ENCODE measurements around the gene COL6A2.
"Not testable (repeated sequence)": the region's sequence is repeated elsewhere in the genome, so short reads cannot be mapped to it uniquely, and the experiment has no call there.

GRCh38 chr21:46085259-46085658, 12.7 kb upstream of the COL6A2 start:
- TF ChIP-seq, protein P1, sequence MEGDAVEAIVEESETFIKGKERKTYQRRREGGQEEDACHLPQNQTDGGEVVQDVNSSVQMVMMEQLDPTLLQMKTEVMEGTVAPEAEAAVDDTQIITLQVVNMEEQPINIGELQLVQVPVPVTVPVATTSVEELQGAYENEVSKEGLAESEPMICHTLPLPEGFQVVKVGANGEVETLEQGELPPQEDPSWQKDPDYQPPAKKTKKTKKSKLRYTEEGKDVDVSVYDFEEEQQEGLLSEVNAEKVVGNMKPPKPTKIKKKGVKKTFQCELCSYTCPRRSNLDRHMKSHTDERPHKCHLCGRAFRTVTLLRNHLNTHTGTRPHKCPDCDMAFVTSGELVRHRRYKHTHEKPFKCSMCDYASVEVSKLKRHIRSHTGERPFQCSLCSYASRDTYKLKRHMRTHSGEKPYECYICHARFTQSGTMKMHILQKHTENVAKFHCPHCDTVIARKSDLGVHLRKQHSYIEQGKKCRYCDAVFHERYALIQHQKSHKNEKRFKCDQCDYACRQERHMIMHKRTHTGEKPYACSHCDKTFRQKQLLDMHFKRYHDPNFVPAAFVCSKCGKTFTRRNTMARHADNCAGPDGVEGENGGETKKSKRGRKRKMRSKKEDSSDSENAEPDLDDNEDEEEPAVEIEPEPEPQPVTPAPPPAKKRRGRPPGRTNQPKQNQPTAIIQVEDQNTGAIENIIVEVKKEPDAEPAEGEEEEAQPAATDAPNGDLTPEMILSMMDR (IDR thresholded peaks at IDR 0.05), result not testable (repeated sequence)
- TF ChIP-seq NR2C2, AR, GABPB1 (CRISPR knock-in tag; IDR thresholded peaks at IDR 0.05): not testable (repeated sequence)
- TF ChIP-seq, protein P2, sequence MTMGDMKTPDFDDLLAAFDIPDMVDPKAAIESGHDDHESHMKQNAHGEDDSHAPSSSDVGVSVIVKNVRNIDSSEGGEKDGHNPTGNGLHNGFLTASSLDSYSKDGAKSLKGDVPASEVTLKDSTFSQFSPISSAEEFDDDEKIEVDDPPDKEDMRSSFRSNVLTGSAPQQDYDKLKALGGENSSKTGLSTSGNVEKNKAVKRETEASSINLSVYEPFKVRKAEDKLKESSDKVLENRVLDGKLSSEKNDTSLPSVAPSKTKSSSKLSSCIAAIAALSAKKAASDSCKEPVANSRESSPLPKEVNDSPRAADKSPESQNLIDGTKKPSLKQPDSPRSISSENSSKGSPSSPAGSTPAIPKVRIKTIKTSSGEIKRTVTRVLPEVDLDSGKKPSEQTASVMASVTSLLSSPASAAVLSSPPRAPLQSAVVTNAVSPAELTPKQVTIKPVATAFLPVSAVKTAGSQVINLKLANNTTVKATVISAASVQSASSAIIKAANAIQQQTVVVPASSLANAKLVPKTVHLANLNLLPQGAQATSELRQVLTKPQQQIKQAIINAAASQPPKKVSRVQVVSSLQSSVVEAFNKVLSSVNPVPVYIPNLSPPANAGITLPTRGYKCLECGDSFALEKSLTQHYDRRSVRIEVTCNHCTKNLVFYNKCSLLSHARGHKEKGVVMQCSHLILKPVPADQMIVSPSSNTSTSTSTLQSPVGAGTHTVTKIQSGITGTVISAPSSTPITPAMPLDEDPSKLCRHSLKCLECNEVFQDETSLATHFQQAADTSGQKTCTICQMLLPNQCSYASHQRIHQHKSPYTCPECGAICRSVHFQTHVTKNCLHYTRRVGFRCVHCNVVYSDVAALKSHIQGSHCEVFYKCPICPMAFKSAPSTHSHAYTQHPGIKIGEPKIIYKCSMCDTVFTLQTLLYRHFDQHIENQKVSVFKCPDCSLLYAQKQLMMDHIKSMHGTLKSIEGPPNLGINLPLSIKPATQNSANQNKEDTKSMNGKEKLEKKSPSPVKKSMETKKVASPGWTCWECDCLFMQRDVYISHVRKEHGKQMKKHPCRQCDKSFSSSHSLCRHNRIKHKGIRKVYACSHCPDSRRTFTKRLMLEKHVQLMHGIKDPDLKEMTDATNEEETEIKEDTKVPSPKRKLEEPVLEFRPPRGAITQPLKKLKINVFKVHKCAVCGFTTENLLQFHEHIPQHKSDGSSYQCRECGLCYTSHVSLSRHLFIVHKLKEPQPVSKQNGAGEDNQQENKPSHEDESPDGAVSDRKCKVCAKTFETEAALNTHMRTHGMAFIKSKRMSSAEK (CRISPR knock-in tag; IDR thresholded peaks at IDR 0.05; ENCODE audit: borderline replicate concordance), result not testable (repeated sequence)
- TF ChIP-seq, protein P3, sequence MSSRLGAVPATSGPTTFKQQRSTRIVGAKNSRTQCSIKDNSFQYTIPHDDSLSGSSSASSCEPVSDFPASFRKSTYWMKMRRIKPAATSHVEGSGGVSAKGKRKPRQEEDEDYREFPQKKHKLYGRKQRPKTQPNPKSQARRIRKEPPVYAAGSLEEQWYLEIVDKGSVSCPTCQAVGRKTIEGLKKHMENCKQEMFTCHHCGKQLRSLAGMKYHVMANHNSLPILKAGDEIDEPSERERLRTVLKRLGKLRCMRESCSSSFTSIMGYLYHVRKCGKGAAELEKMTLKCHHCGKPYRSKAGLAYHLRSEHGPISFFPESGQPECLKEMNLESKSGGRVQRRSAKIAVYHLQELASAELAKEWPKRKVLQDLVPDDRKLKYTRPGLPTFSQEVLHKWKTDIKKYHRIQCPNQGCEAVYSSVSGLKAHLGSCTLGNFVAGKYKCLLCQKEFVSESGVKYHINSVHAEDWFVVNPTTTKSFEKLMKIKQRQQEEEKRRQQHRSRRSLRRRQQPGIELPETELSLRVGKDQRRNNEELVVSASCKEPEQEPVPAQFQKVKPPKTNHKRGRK (CRISPR knock-in tag; IDR thresholded peaks at IDR 0.05; ENCODE audit: borderline replicate concordance), result not testable (repeated sequence)
